HG03558 (cell line): Measurements from ENCODE around the gene ANKH.
A peak's percentile ranks its signal among the peaks of the same experiment; 100 is the strongest.
"Not testable (repeated sequence)": the region's sequence is repeated elsewhere in the genome, so short reads cannot be mapped to it uniquely, and the experiment has no call there.

Experiments used
- ATAC-seq: cut with Tn5 transposase; IDR thresholded peaks from one replicate; pipeline ENCODE4 v1.9.1; 2021; ENCODE audit warnings: moderate number of reproducible peaks; ENCODE audit not compliant: unreplicated experiment; ENCODE audit errors: extremely low read depth

Gene ANKH

DNA sequence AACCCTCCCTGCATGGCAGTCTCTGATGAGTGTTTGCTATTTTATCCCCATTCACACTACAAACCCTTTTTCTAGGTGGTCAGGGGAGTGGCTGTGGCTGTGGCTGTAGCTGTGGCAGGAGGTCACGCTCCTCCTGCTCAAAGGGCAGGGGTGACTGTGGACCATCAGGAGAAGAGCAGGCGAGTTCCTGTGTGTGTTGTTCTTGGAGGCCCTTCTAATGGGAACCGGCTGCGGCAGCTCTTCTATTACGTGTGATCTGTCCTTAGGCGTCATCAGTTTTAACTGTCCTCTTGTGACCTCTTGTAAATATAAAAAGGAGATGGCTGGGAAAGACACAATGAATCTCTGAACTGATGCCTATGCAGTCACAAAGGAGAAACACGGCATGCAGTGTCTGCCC lies 65.1 kb downstream of the ANKH start:
- ATAC-seq: no peak

- no peak for ATAC-seq
These were observed 69.0 kb downstream of the ANKH start for GRCh38 chr5:14802541-14802940.

GRCh38 chr5:14801792-14802191 lies 69.8 kb downstream of the ANKH start:
- ATAC-seq: no peak

DNA sequence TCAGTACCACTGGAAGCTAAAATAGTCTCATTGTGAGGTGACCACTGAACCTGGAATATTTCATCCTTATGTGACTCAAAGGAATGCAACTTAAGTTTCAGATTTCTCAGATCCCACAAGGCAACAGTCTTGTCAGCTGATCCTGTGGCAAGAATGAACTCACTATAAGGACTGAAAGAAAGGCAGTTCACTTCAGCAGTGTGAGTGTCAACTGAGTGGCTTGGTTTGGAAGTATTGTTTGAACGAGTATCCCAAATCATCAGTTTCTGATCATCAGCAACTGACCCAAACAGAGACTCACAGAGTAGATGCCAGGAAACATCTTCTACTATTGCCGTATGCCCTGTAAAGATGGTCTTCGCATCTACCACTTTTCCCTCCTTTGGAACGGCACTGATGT lies 74.2 kb downstream of the ANKH start:
- not testable (repeated sequence) for ATAC-seq

- ATAC-seq: no peak
These were observed 76.9 kb downstream of the ANKH start for GRCh38 chr5:14794583-14795230.

DNA sequence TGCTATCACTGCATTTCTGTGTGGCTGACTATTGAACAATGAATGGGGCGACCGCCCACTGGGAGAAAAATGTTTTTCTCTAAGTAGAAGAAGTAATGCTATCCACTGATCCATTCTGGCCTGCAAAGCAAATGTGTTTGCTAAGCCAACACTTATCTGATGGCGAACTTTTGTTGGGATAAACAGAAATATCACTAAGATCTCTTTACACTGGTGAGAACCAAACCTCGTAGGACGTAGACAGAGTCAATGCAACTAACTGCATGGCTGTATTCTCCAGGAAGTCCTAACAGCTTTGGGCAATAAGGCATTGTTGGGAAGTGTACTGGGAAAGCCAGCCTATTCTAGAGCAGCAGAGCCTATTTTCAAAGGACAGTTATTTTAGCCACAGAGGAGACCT lies 77.7 kb downstream of the ANKH start:
- no peak for ATAC-seq

DNA sequence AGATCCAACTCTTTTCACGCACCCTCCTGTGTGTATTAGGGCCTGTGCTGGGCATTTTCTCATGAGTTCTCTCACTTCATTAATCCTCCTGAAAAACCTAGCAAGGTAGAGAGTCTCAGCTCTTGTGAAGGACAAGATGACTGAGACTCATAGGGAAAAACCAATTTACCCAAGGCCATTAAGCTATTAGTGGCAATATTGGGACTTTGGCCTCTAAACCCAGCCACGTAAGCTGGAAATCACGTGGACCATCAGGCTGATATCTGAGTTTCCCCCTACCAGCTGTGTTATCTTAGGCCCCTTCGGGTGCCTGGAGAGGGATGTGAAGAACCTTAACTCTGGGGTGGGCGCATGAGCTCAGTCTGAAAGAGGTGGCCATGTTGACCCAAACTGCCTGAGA lies 80.7 kb downstream of the ANKH start:
- no peak for ATAC-seq

- no peak for ATAC-seq
These were observed 81.4 kb downstream of the ANKH start for GRCh38 chr5:14790220-14790619.

DNA sequence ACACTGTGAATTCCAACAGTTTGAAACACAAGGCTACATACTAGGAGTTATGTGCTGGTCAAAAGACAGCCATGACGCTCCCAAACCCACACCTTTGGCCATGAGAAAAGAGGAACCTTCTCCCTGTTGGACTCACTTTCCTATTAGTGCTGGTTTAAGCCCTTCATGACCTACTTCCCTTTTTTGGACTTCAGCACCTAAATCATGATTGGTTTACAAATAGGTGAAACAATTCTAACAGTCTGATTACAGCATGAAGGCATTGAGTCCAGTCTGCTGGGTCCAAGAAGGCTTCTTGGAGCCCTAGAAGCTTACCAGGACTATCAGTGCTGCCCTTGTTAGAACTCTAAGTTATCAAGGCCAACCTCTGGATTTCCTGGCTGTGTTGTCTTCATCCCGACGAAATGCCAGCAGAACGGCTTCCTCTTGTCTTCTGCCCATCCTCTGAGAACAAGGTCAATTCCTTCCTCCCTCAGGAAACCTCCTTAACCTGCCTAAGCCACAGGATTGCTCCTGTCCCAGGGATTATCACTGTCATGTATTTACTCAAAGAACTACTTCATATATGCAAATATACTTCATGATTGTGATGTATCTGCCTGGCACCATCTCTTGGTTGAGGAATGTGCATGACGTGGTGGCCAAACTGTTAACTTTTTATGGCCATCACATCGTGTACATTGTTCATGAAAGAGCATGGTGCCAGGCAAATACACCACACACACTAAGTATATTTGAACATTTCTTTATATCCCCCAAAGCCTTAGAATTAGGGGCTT lies 83.6 kb downstream of the ANKH start:
- ATAC-seq: no peak

DNA sequence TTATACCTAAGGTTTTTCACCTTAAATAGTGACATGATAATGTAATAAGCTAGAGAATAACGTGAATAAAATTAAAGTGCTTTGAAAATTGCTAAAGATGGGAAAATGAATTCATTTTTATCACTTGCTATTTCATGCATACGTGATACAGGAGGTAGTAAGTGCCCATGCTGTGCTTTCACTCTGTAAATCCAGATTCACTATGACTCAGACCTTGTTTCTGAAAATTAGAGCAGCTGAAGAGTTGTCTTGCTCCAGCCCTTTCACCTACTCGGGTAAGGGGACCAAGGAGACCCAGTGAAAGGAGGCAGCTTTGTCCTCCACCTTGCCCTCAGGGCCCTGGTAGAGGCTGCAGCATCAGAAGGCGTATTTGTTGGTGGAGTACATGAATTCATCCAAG lies 87.9 kb downstream of the ANKH start:
- ATAC-seq: peak; percentile 73

- ATAC-seq: no peak
These were observed 89.0 kb downstream of the ANKH start for GRCh38 chr5:14782591-14782990.

DNA sequence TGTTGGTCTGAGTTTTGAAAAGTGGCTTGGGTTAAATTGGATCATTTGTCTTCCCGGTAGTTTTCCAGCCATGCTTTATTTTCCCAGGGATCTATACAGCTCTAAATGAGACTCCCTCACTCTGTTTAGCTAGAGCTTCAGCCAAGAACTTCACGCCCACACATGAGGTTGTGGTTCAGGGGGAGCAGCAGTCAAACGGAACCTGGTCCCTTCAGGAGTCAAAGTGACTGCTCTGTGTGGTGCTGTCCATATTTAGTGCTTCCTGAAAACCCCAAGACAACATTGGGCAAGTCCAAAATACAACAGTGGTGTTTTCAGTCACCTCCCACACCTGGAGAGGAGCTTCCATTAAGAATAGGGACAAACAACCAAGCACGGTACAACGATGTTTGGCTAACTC lies 90.5 kb downstream of the ANKH start:
- ATAC-seq: no peak

DNA sequence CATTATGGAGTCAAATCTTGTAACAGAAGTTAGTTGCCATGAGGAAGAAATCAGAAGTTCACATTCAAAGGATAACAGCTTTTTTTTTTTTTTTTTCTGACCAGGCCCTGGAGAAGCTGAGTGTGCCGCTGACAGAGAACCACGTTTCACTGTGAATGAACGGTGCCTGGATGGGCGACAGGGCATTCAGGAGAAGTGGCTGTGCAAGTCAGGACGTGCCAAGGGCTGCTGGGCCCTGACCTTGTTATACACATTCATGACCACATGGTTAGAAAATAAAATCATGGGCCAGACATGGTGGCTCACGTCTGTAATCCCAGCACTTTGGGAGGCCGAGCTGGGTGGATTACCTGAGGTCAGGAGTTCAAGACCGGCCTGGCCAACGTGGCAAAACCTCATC lies 91.6 kb downstream of the ANKH start:
- ATAC-seq: no peak

DNA sequence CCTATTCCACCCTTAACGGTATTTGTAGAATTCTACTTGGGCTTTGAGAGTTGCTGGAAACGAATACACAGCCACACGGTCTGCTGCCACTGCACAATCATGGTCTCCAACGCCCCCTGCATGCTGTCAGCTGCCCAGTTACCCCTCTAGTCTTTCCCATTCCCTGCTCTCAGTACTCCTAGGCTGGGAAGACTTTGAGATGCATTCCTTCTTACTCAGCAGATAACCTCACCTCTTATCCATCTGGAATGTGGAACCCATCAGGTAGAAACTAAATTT lies 92.8 kb downstream of the ANKH start:
- no peak for ATAC-seq

DNA sequence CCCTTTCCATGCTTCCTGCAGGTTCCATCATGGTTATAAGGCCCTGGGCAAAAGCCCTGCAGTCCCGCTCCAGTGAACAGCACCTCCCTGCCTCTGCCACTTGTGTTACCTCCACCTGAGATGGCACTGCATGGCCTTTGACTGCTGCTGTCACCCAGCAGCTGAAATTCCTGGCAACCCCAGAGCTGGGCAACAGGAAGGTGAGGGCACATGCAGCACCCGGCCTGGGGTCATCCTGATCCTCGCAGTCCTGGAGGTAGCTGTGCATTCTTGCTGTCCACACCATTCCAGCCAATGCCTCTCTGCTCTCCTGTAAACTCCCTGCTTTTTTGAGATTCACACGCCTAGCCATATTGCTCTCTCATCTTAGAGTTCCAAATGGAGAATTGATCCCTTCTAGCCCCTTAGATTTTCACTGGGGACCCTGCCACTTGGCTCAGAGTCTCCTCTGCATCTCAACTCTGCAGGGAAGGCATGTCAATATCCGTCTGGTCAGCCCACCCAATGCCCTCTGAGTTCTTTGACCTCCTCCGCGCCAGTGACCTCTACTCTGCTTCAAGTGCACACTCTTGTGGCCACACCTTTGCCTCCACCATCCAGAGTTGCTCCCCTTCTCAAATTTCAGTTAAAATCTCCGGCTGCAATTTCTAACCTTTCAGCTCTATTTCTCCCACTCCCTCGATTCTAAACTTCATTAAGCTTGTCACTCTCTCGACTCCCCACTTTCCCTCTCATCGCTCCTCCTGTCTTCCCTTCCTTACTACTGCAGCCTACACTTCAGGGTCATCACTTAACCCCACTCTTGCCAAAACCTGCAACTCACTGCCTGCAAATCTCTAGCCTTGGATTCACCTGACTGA lies 93.4 kb downstream of the ANKH start:
- ATAC-seq: no peak

GRCh38 chr5:14777187-14777586 lies 94.4 kb downstream of the ANKH start:
- no peak for ATAC-seq

DNA sequence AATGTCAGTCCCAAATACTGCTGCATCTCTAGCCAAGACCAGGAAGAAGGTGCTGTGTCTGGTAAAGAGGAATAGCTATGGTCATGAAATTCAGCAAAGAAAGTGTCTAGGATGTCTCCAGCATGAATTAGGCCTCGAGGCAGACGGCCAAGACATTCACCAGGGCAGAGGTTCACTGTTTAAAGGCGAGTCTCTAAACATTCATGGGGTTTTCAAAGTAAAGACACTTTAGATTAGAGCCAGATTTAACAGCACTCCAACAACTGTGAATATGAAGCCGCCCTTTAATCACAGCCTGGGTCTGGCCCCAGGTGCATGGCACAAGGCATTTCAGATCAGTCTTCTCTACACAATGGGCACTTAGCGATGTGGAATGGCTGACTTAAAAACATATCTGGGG lies 95.0 kb downstream of the ANKH start:
- ATAC-seq: no peak

DNA sequence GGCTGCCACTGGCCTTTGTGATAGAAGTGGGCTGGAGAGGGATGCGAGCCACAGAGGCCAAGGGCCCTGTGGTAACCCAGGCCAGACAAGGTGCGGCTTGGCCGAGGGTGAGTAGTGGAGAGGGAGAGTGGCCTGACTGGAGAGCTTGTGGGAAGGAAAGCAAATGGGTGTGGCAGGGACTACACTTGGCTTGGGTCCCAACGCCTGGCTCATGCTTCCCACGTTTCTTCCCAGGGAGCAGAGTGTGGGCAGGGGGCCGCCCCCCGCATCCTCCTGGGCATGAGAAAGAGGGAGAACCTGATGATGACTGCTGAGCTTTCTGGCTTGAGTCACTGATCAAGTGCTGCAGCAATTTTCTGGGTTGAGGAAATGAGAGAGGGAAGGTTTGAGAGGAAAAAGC lies 95.7 kb downstream of the ANKH start:
- ATAC-seq: no peak

DNA sequence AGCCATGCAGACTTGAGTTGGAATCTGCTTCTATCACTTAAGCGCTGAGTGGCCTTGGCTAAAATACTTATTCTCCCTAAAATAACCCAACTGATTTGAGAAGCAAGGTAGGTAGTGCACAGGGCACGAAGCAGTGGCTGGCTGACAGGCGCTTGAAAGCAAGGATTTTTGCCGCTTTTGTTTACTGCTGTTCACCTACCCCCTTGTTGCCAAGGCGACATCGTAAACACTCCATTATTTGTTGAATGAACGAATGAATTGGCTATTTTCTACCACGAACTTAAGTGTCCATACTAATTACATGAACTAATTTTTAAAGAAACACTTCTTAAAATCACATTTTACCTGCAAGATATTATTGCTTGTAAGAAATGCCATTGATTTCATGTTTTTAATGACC lies 98.0 kb downstream of the ANKH start:
- no peak for ATAC-seq

- ATAC-seq: no peak
These were observed 99.6 kb downstream of the ANKH start for GRCh38 chr5:14771972-14772371.

- ATAC-seq: no peak
These were observed 100.4 kb downstream of the ANKH start for GRCh38 chr5:14771189-14771588.
